Hematopoietic multipotent progenitor cell treated with erythropoietin and hydrocortisone succinate and interleukin-3 and kit ligand, for 17 days (in vitro differentiated cells): ENCODE measurements around the gene ERFL.

Experiments used
- DNase-seq: peaks from one replicate; pipeline ENCODE4 v3.0.0-alpha.2; 2015; ENCODE audit warnings: low spot score

Gene ERFL

GRCh38 chr19:41859213-41859617, 69.0 kb downstream of the ERFL start:
- DNase-seq = no peak
